HCT116 (cell line): ENCODE data around the gene SLCO4A1. TPM values are rescaled to one million over a fixed set of nuclear protein-coding genes. Genes with fewer than 3 reads are reported as not detected.

ENCODE experiments used
- ATAC-seq: fragments of 200-7000 bp; cut with Tn5 transposase; 2 replicates; pipeline ENCODE4 v1.9.1; 2020; ENCODE audit warnings: mild to moderate bottlenecking, moderate library complexity
- BruUV-seq: library from RNA; stranded (reverse); fragments of 400-500 nt; replicated peaks from 2 replicates; lab custom pipeline; 2021; lab: Mats Ljungman, UMichigan
- CTCF ChIA-PET: fragments of 300-600 bp; sonication (Branson Sonifier 250); formaldehyde crosslinking; loops from one replicate; lab custom pipeline; 2021; ENCODE audit warnings: antibody characterized with exemption; lab: Charles Lee
- POLR2A ChIA-PET: fragments of 300-600, 350-600 bp; sonication (Branson Sonifier 250); formaldehyde crosslinking; loops from one replicate; lab custom pipeline; 2021; ENCODE audit warnings: antibody characterized with exemption; lab: Charles Lee
- RAD21 ChIA-PET, 2 experiments: fragments of 300-600 bp; sonication (Branson Sonifier 250); formaldehyde crosslinking; loops; one replicate each; lab custom pipeline; 2023; ENCODE audit warnings: low total read pairs in 2 of 2; ENCODE audit not compliant: uncharacterized antibody in 2 of 2, unreplicated experiment in 2 of 2, low non-redundant PET in 1 of 2; lab: Charles Lee
- DNase-seq: peaks from one replicate; pipeline ENCODE4 v3.0.0-alpha.2; 2010; ENCODE audit warnings: low read depth, low spot score
- H2AFZ ChIP-seq: fragments of 200-600 bp; shearing (Covaris generic), sonication (generic); 2 replicates; pipeline ENCODE4 v1.6.1; 2017; ENCODE audit warnings: low read depth, mixed run types, mixed read lengths, antibody characterized with exemption, low read length; ENCODE audit not compliant: poor library complexity, severe bottlenecking
- H3K27ac ChIP-seq: 2 replicates; pipeline ENCODE4 v1.5.1; 2012; ENCODE audit warnings: low read depth, low read length
- H3K27me3 ChIP-seq: fragments of 200-600 bp; sonication (generic); 2 replicates; pipeline ENCODE4 v1.6.1; 2016; ENCODE audit warnings: mixed run types, low read length, mixed read lengths; ENCODE audit not compliant: insufficient read depth
- H3K36me3 ChIP-seq, 2 experiments: fragments of 200-500 bp in 1 of 2; fragments of 200-600 bp in 1 of 2; sonication (Bioruptor generic) in 1 of 2; sonication (generic) in 1 of 2; 2 replicates each; pipeline versions ENCODE4 v1.5.1 to v1.6.1; 2014 to 2016; ENCODE audit warnings: low read length in 2 of 2, inconsistent platforms in 1 of 2, mixed read lengths in 1 of 2, mixed run types in 1 of 2; ENCODE audit not compliant: insufficient read depth in 2 of 2, control insufficient read depth in 1 of 2
- H3K4me1 ChIP-seq, 2 experiments: fragments of 200-600 bp in 1 of 2; sonication (generic) in 1 of 2; 2 replicates each; pipeline versions ENCODE4 v1.5.1 to v1.6.1; 2012 to 2017; ENCODE audit warnings: low read length in 2 of 2, inconsistent platforms in 1 of 2, mild to moderate bottlenecking in 1 of 2, mixed read lengths in 1 of 2, mixed run types in 1 of 2, moderate library complexity in 1 of 2; ENCODE audit not compliant: insufficient read depth in 2 of 2, control insufficient read depth in 1 of 2
- H3K4me2 ChIP-seq: fragments of 200-600 bp; sonication (generic); 2 replicates; pipeline ENCODE4 v1.6.1; 2017; ENCODE audit warnings: mixed run types, low read length, mixed read lengths
- H3K4me3 ChIP-seq, 2 experiments: fragments of 200-600 bp in 1 of 2; sonication (generic) in 1 of 2; replicated peaks in 1 of 2; 2 replicates each; pipeline ENCODE4 v1.5.1; 2011 to 2016; ENCODE audit warnings: low read length in 2 of 2, control low read depth in 1 of 2, low read depth in 1 of 2, mild to moderate bottlenecking in 1 of 2, mixed read lengths in 1 of 2, mixed run types in 1 of 2
- H3K79me2 ChIP-seq: fragments of 200-600 bp; sonication (generic); 2 replicates; pipeline ENCODE4 v1.6.1; 2017; ENCODE audit warnings: mild to moderate bottlenecking, mixed run types, low read length, moderate library complexity, mixed read lengths; ENCODE audit not compliant: insufficient read depth
- H3K9ac ChIP-seq: fragments of 200-600 bp; sonication (generic); 2 replicates; pipeline ENCODE4 v1.6.1; 2016; ENCODE audit warnings: low read length, mixed read lengths
- H3K9me2 ChIP-seq: fragments of 200-600 bp; sonication (generic), shearing (Covaris generic); 2 replicates; pipeline ENCODE4 v1.6.1; 2017; ENCODE audit warnings: mixed run types, mild to moderate bottlenecking, moderate library complexity; ENCODE audit not compliant: insufficient read depth
- H3K9me3 ChIP-seq, 2 experiments: fragments of 200-500 bp in 1 of 2; fragments of 200-600 bp in 1 of 2; sonication (Bioruptor generic) in 1 of 2; sonication (generic) in 1 of 2; 2 replicates each; pipeline ENCODE4 v1.6.1; 2014 to 2017; ENCODE audit warnings: low read length in 2 of 2, mixed read lengths in 2 of 2, inconsistent platforms in 1 of 2, low read depth in 1 of 2, mild to moderate bottlenecking in 1 of 2, mixed run types in 1 of 2, moderate library complexity in 1 of 2; ENCODE audit not compliant: control insufficient read depth in 1 of 2, insufficient read depth in 1 of 2
- H4K20me1 ChIP-seq: fragments of 200-600 bp; sonication (generic), shearing (Covaris generic); 2 replicates; pipeline ENCODE4 v1.6.1; 2017; ENCODE audit warnings: mixed run types, mild to moderate bottlenecking, moderate library complexity; ENCODE audit not compliant: insufficient read depth
- CBX3 ChIP-seq: IDR thresholded peaks from 2 replicates; pipeline ENCODE4 v1.6.1; 2012; ENCODE audit warnings: low read depth
- CEBPB ChIP-seq: IDR thresholded peaks from 2 replicates; pipeline ENCODE4 v1.6.1; 2012; ENCODE audit warnings: low read depth
- ELF1 ChIP-seq: IDR thresholded peaks from 2 replicates; pipeline ENCODE4 v1.6.1; 2012; ENCODE audit warnings: low read depth, borderline replicate concordance
- EZH2 ChIP-seq: fragments of 200-600 bp; sonication (generic); IDR thresholded peaks from 2 replicates; pipeline ENCODE4 v1.6.1; 2017; ENCODE audit warnings: antibody characterized with exemption, mixed run types
- EZH2phosphoT487 ChIP-seq: fragments of 200-600 bp; IDR thresholded peaks from 2 replicates; pipeline ENCODE4 v1.6.1; 2018; ENCODE audit warnings: antibody characterized with exemption, borderline replicate concordance
- FOSL1 ChIP-seq: IDR thresholded peaks from 2 replicates; pipeline ENCODE4 v1.6.1; 2012; ENCODE audit warnings: low read depth
- POLR2A ChIP-seq: IDR thresholded peaks from 2 replicates; pipeline ENCODE4 v1.7.0; 2011; ENCODE audit warnings: borderline replicate concordance; ENCODE audit not compliant: insufficient read depth, insufficient read length; ENCODE audit errors: extremely low read depth
- RAD21 ChIP-seq: IDR thresholded peaks from 2 replicates; pipeline ENCODE4 v1.6.1; 2012; ENCODE audit warnings: low read depth, mild to moderate bottlenecking
- SIN3A ChIP-seq: IDR thresholded peaks from 2 replicates; pipeline ENCODE4 v1.6.1; 2012; ENCODE audit warnings: low read depth
- SP1 ChIP-seq: IDR thresholded peaks from 2 replicates; pipeline ENCODE4 v1.6.1; 2012; ENCODE audit warnings: low read depth
- SRF ChIP-seq: IDR thresholded peaks from 2 replicates; pipeline ENCODE4 v1.6.1; 2012; ENCODE audit warnings: low read depth
- TCF7L2 ChIP-seq: IDR thresholded peaks from 2 replicates; pipeline ENCODE4 v1.7.0; 2011; ENCODE audit warnings: borderline replicate concordance, inconsistent platforms; ENCODE audit not compliant: insufficient read depth, insufficient read length; ENCODE audit errors: extremely low read depth
- YY1 ChIP-seq: IDR thresholded peaks from 2 replicates; pipeline ENCODE4 v1.6.1; 2011; ENCODE audit warnings: low read length, low read depth, moderate library complexity, mild to moderate bottlenecking; ENCODE audit not compliant: insufficient replicate concordance; ENCODE audit errors: extremely low read depth
- ZFX ChIP-seq: fragments of 450-650 bp; IDR thresholded peaks from 2 replicates; pipeline ENCODE4 v1.6.1; 2017
- ZNF274 ChIP-seq: fragments of 200-500 bp; sonication (Bioruptor generic); IDR thresholded peaks from 2 replicates; pipeline ENCODE4 v1.6.1; 2014; ENCODE audit warnings: mild to moderate bottlenecking, low read depth, low read length, inconsistent platforms
- intact Hi-C: fragments of 100-400 bp; cut with micrococcal nuclease; formaldehyde crosslinking; loops from 2 replicates; pipeline ENCODE4 v1.10.0; 2022
- total RNA-seq: library from RNA; stranded (reverse); gene quantifications from one replicate; pipeline ENCODE4 v1.2.1, GENCODE V29; 2021; ENCODE audit not compliant: unreplicated experiment
- TF ChIP-seq, protein P1 (sequence below): IDR thresholded peaks from 2 replicates; pipeline ENCODE4 v1.6.1; 2011; ENCODE audit warnings: mild to moderate bottlenecking, low read length, moderate library complexity; ENCODE audit not compliant: insufficient replicate concordance; ENCODE audit errors: extremely low read depth
- TF ChIP-seq, protein P2 (sequence below): IDR thresholded peaks from 2 replicates; pipeline ENCODE4 v1.6.1; 2012
- TF ChIP-seq, protein P3 (sequence below): IDR thresholded peaks from 2 replicates; pipeline ENCODE4 v1.6.1; 2012; ENCODE audit warnings: low read depth

Gene SLCO4A1
- total RNA-seq, 1 experiment from 2014 or later = 107 TPM

DNA sequence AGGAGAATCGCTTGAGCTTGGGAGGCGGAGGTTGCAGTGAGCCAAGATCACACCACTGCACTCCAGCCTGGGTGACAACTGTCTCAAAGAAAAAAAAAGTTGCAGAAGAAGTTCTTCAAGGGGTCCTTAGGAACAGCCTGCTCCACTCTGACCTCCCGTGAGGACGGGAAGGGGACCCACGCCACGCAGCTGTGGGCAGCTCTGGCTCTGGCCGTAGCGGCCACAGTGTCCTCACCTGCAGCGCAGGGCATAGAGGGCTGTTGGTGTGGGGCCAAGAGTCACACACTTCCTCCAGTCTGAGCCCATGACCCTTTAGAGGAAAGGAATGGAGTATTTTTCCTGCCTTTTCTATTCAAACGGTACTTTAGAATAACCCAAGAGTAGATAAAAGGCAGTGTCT, 71.7 kb downstream of the SLCO4A1 start:
- H3K36me3 ChIP-seq = peaks cover 29 to 89% of the 10 kb centered on the region in 2 experiments
- DNase-seq (no peak), ATAC-seq (no peak)
- H2AFZ ChIP-seq = no peak overlapping the region
- H3K9me3 ChIP-seq = no peaks in the 10 kb centered on the region
- no peak overlapping the region for H3K9ac ChIP-seq
- no peaks in the 10 kb centered on the region for H3K9me2 ChIP-seq
- intact Hi-C loops = no loop called here
- peaks cover 33% of the 10 kb centered on the region; the same call in 1 of the 2 replicates for H4K20me1 ChIP-seq
- peaks cover 29 to 83% of the 10 kb centered on the region in 2 experiments; a peak in 3 of 4 replicates for H3K4me1 ChIP-seq
- H3K27ac ChIP-seq = peak overlapping the region; percentile 1; the same call in 1 of the 2 replicates
- RAD21 ChIA-PET = no interaction called here
- CTCF ChIA-PET = interaction anchor here (1.0 kb wide), 1 partner anchor 11 kb away, joined by 3 read pairs; no protein-coding TSS in a partner anchor
- POLR2A ChIA-PET = no interaction called here
- no peak for TF ChIP-seq RAD21
- TF ChIP-seq ZNF274 = no peak
- TF ChIP-seq, protein P1, sequence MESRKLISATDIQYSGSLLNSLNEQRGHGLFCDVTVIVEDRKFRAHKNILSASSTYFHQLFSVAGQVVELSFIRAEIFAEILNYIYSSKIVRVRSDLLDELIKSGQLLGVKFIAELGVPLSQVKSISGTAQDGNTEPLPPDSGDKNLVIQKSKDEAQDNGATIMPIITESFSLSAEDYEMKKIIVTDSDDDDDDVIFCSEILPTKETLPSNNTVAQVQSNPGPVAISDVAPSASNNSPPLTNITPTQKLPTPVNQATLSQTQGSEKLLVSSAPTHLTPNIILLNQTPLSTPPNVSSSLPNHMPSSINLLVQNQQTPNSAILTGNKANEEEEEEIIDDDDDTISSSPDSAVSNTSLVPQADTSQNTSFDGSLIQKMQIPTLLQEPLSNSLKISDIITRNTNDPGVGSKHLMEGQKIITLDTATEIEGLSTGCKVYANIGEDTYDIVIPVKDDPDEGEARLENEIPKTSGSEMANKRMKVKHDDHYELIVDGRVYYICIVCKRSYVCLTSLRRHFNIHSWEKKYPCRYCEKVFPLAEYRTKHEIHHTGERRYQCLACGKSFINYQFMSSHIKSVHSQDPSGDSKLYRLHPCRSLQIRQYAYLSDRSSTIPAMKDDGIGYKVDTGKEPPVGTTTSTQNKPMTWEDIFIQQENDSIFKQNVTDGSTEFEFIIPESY = no peak
- TF ChIP-seq, protein P2, sequence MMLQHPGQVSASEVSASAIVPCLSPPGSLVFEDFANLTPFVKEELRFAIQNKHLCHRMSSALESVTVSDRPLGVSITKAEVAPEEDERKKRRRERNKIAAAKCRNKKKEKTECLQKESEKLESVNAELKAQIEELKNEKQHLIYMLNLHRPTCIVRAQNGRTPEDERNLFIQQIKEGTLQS = no peak
- no peak for TF ChIP-seq ELF1
- no peak for TF ChIP-seq EZH2
- no peak for TF ChIP-seq FOSL1
- TF ChIP-seq, protein P3, sequence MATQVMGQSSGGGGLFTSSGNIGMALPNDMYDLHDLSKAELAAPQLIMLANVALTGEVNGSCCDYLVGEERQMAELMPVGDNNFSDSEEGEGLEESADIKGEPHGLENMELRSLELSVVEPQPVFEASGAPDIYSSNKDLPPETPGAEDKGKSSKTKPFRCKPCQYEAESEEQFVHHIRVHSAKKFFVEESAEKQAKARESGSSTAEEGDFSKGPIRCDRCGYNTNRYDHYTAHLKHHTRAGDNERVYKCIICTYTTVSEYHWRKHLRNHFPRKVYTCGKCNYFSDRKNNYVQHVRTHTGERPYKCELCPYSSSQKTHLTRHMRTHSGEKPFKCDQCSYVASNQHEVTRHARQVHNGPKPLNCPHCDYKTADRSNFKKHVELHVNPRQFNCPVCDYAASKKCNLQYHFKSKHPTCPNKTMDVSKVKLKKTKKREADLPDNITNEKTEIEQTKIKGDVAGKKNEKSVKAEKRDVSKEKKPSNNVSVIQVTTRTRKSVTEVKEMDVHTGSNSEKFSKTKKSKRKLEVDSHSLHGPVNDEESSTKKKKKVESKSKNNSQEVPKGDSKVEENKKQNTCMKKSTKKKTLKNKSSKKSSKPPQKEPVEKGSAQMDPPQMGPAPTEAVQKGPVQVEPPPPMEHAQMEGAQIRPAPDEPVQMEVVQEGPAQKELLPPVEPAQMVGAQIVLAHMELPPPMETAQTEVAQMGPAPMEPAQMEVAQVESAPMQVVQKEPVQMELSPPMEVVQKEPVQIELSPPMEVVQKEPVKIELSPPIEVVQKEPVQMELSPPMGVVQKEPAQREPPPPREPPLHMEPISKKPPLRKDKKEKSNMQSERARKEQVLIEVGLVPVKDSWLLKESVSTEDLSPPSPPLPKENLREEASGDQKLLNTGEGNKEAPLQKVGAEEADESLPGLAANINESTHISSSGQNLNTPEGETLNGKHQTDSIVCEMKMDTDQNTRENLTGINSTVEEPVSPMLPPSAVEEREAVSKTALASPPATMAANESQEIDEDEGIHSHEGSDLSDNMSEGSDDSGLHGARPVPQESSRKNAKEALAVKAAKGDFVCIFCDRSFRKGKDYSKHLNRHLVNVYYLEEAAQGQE = no peak
- TF ChIP-seq YY1 = no peak
- TF ChIP-seq SIN3A = no peak
- no peak for TF ChIP-seq TCF7L2
- no peak for TF ChIP-seq SP1
- no peak for TF ChIP-seq EZH2phosphoT487
- TF ChIP-seq POLR2A = no peak
- no peak for TF ChIP-seq CEBPB
- TF ChIP-seq SRF = no peak
- no peak for TF ChIP-seq ZFX
- TF ChIP-seq CBX3 = no peak
- no TSS peak for BruUV-seq
- H3K4me2 ChIP-seq = peak overlapping the region; percentile 37
- no peak overlapping the region for H3K4me3 ChIP-seq
- H3K79me2 ChIP-seq = peaks cover 100% of the 10 kb centered on the region
- H3K27me3 ChIP-seq = no peaks in the 10 kb centered on the region
